Stimulated activated CD4-positive, alpha-beta T cell treated with anti-CD3 and anti-CD28 coated beads, Interleukin-1b, Interleukin-23, amount 100 ng/mL, for 24 hours (primary cell): ENCODE data around the gene MAPKBP1.

Experiments used
- DNase-seq, 4 experiments: peaks; one replicate each; pipeline ENCODE4 v3.0.0-alpha.2; 2020; ENCODE audit warnings: low read depth in 4 of 4, low spot score in 1 of 4

Gene MAPKBP1

GRCh38 chr15:41825572-41826535, 51.6 kb downstream of the MAPKBP1 start:
- DNase-seq = no peak

- no peak for DNase-seq
These were observed 53.1 kb downstream of the MAPKBP1 start for GRCh38 chr15:41827290-41827879.

- peak; percentile 93 to 99 (median 96) for DNase-seq
These were observed 53.9 kb downstream of the MAPKBP1 start, which contains the start of gene JMJD7 for GRCh38 chr15:41827880-41828806. JMJD7 (plus strand) TSS chr15:41828092; CDS start chr15:41828125, 33 bp downstream.

- no peak for DNase-seq
These were observed 54.5 kb downstream of the MAPKBP1 start for GRCh38 chr15:41828807-41829141.

GRCh38 chr15:41829959-41830646, 55.8 kb downstream of the MAPKBP1 start:
- DNase-seq = no peak

GRCh38 chr15:41831291-41831690, 57.0 kb downstream of the MAPKBP1 start:
- peak in 1 of 4 experiments; percentile 25 for DNase-seq

- DNase-seq = no peak
These were observed 57.9 kb downstream of the MAPKBP1 start for GRCh38 chr15:41832208-41832607.

- DNase-seq = no peak
These were observed 58.6 kb downstream of the MAPKBP1 start for GRCh38 chr15:41832875-41833274.

GRCh38 chr15:41834096-41834495, 59.8 kb downstream of the MAPKBP1 start:
- DNase-seq = no peak

GRCh38 chr15:41836073-41836472, 61.8 kb downstream of the MAPKBP1 start:
- DNase-seq = no peak

GRCh38 chr15:41836713-41837454, 62.6 kb downstream of the MAPKBP1 start:
- DNase-seq = no peak

- DNase-seq = no peak
These were observed 64.2 kb downstream of the MAPKBP1 start, which contains the start of gene PLA2G4B for GRCh38 chr15:41838400-41838897. PLA2G4B (plus strand) TSS chr15:41838847; CDS start chr15:41838914, 67 bp downstream.

- no peak for DNase-seq
These were observed 65.7 kb downstream of the MAPKBP1 start for GRCh38 chr15:41839781-41840491.

- no peak for DNase-seq
These were observed 66.4 kb downstream of the MAPKBP1 start for GRCh38 chr15:41840673-41841072.

- DNase-seq = no peak
These were observed 66.8 kb downstream of the MAPKBP1 start for GRCh38 chr15:41841131-41841530.

GRCh38 chr15:41842229-41842628, 67.9 kb downstream of the MAPKBP1 start:
- no peak for DNase-seq

- DNase-seq = no peak
These were observed 69.3 kb downstream of the MAPKBP1 start for GRCh38 chr15:41843571-41843970.

GRCh38 chr15:41844814-41845213, 70.5 kb downstream of the MAPKBP1 start:
- DNase-seq = no peak

- DNase-seq = no peak
These were observed 72.9 kb downstream of the MAPKBP1 start for GRCh38 chr15:41847206-41847605.
